ENCODE measurements around the gene CD40LG.

The CD40LG gene

DNA sequence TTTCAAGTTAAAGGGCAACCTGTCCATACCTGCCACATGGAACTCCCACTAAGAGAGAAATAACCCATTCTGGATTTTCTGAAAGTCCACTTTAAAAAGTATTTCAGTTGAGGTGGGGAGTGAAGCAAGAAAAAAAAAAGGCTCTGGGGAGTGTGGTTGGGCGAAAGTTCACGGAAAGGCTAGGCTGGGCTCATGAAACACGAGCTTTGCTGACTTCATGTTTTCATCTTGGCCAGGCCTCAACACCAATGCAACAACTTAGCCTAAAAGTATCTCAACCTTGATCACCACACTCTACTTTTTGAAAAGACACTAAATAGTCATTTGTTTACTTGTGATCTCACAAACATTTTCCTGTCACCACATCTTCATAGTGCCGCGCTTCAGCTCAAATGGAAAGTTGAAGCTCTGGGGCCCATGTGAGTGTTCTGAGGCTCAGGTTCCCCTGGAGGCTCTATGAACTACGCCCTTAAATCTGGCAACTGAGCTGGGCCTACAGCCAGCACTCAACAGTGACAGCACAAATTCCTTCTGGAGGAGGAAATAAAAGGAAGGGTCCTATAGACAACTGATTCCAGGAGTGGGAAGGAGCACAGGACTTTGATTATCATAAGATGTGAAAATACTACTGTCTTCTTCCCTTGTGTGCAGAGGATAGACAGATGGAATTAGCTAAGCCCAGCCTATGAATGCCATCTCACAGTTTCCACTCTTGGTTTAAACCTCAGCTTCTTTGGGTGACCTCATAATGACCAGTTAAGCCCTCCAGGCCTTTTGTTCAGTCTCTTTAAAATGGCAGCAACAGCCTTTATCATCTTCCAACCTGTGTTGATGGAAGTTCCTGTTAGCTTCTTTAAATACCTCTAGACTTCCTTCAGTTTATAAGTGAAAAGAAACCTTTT, 5.1 kb downstream of the CD40LG start:
- DNase-seq: peak in 1 of 5 donors; percentile 75

DNA sequence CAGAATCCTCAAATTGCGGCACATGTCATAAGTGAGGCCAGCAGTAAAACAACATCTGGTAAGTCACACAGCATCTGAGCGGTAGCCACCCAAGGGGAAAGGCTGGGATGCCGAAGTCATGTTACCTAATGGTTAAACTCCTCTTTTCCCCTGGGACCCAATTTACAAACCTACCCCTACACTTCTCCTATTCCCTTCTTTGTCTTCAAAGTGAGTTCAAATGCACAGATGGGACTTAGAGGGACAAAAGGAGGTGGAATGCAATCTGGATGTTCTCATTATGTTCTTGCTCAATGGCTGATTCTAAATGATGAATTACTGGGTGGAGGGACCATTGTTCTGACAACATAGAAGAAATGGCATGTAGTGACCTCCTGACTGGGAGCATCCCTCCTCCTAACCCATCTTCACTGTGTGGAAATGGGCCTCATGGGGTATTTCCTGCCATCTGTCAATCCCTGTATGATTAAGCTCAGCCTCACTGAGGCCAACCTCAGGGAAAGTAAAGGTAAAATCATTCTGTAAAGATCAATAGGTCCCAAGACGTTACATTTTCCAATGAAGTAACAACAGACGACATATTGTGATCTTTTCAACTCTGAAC, 8.5 kb downstream of the CD40LG start:
- DNase-seq: no peak

DNA sequence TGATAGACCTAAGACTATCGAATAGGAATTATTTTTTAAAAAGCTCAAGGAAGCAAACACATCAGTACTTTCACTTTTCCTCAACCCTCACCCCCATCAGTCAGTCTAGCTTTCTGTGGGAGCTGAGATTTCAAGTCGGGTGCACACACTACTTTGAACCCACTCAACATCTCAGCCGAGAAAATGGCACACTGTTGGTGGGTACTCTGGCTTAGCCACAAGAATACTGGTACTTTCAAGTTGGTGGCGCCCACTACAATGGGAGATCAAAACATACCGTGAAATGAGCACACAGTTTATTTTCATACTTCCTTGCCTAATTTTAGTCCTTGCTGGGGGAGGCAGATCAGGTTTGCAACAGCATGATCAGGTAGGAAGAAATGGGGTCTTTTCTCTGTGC, 10.2 kb downstream of the CD40LG start:
- no peak for DNase-seq

DNA sequence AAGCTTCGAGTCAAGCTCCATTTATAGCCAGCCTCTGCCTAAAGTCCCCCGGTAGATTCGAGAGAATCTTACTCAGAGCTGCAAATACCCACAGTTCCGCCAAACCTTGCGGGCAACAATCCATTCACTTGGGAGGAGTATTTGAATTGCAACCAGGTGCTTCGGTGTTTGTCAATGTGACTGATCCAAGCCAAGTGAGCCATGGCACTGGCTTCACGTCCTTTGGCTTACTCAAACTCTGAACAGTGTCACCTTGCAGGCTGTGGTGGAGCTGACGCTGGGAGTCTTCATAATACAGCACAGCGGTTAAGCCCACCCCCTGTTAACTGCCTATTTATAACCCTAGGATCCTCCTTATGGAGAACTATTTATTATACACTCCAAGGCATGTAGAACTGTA, 11.2 kb downstream of the CD40LG start:
- no peak for DNase-seq

DNA sequence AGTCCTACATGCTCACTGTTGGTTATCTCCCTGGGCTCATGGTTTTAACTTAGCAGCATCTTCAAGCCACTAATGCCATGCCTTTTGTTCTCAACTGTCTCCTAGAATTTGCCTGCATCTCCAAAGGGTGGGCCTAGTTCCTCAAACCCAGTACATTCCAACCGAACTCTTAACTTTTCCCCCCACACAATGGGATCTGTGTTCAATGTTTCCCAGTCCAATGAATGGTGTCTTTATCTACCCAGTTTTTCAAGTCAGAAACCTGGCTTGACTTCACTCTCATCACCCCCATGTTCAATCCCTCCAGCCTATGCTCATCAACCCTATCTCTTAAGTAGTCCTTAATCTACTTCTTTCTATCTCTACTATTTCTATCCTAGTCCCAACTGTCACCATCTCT, 12.9 kb downstream of the CD40LG start:
- no peak for DNase-seq

DNA sequence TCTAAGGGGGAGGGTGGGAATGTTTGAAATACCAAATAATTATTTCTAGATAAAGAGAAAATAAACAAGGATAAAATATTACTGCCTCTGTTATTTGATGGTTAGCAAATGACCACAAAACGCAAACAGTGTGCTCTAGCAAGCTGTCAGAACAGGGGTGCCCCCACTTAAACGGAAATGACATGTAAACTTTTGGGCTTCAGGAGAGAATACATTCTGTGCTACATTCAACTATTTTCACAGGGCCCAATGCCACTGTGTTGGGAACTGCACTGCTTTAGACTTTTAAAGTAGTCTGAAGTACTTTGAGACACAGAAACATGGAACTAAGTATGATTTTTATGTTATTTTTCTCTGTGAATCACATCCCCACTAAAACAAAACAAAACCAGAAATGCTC, 14.1 kb downstream of the CD40LG start:
- DNase-seq: no peak

DNA sequence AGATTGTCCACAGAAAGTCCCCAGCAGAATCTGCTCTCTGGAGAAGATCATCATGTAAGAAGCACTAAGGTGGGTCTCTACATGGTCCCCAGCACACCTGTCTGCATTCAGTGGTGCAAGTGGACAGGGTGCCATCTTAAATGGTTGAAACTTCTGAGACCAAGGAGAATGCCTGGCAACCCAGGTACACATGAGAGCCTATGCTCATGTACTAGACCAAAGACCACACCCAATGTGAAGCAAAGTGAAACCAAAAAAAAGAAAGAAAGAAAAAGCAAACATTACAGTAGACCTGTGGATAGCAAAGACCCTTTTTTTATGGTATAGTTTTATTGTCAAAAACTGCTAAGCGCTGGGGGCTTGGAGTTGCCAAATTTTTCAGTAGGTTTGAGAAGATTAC, 15.0 kb downstream of the CD40LG start:
- no peak for DNase-seq

DNA sequence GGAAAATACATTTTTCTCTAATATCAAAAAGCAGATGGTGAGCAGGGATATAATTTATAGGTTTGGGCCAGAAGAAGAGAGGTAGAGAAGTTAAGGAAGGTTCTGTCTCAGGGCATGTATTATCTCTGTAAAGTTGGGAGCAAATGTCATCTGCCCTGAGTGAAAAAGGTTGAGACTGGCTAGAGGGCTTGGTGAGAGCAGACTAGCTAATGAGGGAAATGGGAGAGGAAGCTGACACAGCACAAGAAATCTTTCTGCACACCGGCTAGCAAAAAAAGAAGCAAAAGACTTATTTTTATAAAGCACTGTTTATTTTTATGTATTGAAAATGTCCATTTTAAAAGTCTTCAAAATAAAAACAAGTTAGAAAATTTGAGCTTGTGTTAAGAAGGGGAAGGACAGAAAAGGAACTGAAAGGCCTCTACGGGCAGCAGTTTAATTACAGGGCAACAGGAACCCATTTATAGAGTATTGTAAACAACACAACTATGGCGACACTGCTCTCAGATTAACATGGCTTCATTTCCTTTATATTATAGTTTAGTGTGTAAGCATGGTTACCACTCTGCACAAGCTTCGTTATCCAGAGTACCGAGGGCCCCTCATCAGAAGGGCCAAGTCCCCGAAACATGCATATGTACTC, 17.4 kb downstream of the CD40LG start:
- DNase-seq: no peak

DNA sequence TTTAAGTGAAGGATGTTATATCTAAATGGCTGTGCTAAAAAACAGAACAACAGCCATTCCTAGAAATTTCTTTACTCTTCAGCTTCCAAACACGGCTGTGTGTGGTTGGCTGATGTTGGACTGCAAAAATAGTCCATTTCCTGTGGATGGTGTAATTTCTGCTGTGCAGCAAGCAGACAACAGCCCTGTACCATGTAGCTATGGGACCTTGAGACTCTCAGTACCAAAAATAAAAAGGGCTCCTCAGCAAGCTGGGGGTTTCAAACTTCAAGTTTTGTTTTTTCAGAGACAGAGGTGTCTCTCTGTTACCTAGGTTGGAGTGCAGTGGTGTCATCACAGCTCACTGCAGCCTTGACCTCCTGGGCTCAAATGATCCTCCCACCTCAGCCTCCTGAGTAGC, 18.1 kb downstream of the CD40LG start:
- DNase-seq: no peak

DNA sequence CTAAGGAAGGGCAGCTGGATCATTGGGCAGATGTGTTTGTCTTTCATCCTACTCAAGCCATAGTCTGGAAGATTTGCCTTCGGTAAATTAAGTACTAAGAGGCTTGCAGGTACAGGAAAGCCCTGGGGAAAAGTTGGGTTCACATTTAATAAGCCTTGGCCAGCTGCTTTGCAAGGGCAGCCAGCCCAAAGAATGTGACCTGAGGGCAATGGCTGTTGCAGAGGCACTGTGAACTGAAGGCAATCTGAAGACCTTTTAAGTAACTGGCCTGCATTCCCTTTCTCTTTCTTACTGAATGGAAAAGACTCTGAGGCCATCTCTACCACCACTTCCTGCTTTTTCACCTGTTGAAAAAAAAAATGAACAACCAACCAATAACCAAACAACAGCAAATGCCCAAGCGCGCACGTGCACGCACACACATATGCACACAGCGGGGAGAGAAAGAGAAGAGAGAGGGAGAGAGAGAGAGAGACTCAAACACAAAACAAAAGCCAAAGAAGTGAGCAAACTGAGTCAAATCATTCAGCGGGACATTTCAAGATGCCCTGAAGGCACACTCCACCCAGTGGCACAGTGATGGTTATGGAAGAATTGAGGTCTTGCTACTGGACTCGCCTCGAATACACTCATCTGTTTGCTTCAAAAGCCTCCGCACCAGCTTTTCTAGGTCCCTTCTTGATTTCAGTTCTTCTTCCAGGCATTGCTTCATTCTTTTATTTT, 19.6 kb downstream of the CD40LG start:
- peak in 1 of 5 donors; percentile 62 for DNase-seq

DNA sequence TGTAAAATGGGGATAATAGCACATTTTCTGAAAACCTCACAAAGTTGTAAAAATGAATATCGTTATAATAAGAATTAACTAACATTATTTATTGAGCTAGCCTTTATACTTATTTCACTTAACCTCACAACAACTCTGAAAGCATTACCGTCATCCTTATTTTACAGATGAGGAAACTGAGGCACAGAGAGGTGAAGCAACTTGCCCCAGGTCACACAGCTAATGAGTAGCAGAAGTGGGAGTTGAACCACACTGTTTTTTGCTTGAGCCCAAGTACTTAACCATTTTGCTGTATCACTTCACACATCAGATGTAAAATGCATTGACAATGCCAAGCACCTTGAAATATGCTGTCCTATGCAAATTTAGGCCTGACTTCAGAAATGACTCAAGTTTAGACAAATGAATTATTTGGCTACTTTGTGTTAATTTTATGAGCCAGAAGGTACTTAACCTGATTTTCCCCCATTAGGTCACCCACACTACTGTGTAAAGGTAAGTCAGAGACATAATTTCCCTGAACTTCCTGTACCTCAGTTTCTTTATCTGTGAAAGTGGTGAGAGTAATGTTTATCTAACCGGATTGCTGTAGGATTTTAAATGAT, 23.1 kb downstream of the CD40LG start:
- DNase-seq: no peak

DNA sequence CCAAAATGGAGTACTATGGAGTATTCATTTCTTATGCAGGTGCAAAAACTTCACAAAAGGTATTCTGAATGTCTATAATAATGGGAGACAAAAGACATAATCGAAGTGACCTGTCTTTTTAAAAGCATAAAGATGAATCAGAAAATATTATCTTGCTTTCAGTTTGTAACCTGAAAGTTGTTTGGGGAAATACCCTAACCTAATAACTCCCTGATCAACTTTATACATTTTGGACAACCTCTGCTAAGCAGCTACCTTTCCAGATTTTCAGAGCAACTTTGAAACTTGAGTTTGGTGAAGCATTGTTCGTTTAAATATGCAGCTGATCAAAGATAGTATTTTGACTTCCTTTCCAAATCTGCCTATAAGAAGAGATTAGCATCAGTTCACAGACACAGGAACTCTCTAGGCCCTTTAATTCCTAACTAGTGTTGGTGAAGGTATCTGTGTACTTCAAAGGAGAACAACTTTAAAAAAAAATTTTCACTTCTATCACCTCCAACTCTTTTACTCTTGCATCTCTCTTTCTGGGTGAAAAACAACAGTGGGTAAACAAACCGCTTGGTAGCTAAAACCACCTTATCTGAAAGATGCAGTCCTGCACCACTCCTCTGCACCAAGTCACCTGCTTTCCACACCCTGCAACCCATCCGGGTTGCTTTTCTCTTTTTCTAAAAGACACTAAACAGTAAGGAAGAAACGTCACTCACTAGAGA, 26.5 kb downstream of the CD40LG start:
- peak in 1 of 5 donors; percentile 61 for DNase-seq

DNA sequence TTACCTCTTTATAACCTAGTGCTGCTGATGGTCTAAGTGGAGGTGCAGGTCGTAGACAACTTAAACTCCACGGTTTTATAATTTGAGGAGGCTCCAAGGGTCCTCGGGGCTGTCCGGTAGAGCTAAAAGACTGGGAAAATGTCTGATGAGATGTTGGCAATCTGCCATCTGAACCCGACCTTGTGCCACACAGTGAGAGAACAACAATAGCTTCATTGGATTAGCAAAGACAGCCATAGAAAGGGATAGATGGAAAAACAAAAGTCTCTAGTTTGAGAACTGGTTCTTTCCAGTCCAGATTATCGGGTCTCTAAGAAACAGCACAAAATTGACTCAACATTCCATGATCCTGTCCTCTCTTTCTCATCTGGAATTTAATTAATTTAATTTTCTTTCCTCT, 31.6 kb downstream of the CD40LG start:
- DNase-seq: no peak

DNA sequence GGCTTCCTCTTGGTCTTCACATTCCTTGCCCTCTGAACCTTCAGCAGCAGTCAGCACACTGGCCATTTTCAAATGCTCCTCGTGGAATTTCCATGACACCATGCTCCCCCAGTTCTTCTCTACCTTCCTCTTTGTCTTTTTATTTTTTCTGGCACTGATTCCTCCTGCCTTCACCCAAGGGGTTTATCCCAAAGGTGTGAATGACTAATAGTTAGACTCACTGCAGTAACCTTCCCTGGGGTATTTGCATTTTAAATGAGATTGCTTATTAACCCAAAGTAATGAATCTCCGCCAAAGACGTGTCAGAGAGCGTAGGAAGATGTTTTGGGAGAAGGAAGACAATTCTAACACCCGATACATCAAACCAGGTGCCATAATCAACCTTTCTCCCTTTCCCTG, 36.2 kb downstream of the CD40LG start:
- DNase-seq: no peak

DNA sequence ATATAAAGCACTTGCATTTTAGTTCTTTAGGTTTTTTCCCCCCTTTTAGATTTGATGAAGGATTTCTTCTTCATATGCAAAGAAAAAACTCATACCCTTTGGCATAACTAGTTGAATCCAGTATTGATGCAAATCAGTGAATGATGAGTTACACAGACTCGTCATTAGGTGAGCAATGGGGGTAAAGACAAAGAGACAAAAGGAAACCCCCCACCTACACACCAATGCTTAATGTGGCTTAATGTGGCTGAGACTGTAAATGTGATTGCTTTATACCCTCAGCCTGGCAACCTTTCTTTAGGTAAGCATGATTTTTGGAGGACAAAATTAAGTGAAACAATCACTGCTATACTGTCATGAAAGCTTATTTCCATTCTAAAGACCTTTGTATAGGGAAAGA, 39.5 kb downstream of the CD40LG start:
- no peak for DNase-seq

DNA sequence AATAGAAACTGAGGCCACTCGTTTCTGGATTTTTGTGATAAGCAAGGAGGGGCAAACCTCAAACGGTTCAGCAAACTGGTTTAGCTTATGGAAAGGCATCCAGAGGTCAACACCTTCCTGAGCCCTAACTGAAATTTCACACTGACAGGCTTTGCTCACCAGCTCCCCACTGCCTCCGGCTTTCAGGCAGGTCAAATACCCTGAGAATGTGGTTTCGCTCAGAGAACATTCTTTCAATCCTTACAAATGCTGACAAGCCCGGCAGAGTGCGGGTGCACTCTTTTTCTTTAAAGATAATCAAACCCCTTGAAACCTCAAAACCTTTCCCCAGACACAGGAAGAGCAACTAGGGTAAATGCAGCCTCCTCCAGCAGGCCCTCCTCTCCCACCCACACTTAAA, 41.5 kb downstream of the CD40LG start:
- DNase-seq: no peak

DNA sequence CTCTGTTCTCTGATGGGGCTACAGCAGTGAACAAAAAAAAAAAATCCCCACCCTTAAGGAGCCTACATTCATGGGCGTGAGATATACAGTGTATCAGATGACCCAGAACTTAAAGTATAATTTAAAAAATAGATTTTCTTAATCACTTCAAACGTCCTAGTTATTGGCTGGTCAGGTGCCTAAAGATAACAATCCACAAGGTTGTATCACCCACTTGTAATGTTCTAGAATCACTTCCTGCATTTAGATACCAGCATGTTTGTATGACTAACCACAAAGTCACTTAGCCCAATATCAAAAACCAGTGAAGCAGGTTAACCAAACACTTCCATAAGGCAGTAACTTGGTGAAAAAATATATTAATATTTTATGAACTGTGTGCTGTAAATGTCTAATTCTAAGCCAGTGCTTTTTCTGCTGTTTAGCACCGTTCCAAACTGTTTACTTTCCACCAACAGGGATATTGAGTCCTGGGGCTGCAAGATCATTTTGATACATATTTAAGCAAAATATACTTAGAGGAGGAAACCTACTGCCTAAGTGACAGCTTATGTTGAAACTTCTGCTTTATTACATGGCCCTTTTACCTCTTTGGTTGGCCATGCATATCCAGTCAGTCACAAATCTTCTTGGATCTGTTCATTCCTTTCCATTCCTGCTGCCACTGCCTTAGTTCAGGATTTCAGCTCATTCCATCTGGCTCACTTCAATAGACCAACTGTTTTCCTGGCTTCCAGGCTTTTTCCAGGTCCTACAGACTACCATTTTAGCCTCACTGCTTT, 43.3 kb downstream of the CD40LG start:
- peak in 1 of 5 donors; percentile 38 for DNase-seq

DNA sequence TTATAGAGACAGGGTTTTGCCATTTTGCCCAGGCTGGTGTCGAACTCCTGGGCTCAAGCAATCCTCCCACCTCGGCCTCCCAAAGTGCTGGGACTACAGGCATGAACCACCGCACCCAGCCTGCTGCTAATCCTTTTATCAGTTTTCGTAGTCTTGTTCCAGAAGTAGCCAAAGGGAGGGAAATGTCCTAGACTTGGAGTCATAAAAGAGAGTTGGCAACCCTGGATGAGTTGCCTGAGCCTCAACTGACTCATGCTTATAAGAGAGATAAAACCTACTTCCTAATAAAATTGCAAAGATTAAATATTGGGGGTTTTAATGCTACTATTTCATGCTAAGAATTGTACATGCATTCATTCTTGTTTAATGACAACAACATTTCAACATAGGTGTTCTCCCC, 44.3 kb downstream of the CD40LG start:
- DNase-seq: no peak

DNA sequence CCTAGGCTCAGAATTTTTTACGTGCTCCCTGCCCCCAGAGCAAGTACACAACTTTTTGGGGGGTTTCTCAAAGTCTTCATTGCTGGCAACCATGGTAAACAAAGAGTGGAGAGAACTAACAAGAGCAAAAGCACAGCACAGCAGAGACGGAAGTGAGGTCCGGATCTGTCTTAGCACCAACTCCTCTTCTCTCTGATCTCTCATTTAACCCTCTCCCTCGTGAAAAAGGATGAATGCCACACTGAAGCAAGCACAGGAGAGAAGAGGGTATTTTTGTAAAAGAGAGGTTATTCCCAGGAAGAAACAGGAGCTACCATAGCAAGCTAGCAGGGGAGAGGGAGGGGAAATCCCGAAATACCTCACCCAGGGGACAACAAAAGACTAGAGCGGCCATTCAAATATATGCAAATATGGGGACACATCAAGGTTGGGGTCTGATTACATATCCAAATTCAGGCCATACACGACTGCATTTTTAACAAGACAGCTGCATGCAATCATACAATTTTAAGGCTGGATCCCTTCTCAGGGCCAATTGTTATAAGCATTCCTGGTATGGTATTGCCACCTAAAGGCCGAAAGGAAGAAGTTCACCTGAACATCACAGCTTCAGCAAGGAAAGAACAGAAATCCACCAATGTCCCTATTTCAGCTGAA, 46.6 kb downstream of the CD40LG start:
- DNase-seq: peak in 2 of 5 donors; percentile 27 to 66

DNA sequence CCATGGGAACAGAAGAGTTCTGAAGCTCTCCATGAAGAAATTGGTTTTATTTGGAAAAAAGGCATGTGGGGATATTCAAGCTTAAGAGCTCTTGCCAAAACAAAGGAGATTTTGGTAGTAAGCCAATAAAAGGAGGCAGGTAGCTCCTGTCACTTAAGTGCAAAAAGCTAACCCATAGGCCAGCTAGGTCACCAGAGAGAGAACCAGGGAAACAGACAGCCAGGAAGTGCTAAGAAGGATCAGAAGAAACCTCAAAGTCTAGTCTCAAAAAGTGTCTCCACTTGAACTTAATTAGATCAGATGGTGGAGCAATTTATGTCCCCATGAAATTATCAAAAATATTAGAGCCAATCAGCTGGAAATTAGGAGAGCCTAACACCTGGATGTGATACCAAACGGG, 49.2 kb downstream of the CD40LG start:
- no peak for DNase-seq

DNA sequence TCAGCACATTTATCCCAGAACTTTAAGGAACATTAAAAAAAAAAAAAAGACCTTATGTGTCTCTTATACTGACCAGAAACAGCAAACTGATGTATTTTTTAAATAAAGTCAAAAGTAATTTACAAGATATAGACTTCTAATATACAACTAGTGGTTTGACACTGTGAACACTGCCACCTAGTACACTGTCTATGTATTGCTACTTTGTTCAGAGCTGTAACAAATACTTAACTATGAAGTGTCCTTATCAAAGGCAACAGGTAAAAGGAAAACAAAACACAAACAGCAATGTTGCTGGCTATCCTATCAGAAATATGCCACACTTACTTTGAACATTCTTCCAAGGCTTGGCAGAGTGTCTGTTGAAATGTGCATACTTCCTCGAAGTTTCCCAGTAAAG, 60.4 kb downstream of the CD40LG start:
- no peak for DNase-seq
